SH-SY5Y (cell line): ENCODE measurements around the gene ALDH1A3.

Experiments used
- GATA2 ChIP-seq: IDR thresholded peaks from 2 replicates; pipeline ENCODE4 v1.6.1; 2011; ENCODE audit warnings: mild to moderate bottlenecking, low read depth, low read length
- GATA3 ChIP-seq: IDR thresholded peaks from 2 replicates; pipeline ENCODE4 v1.6.1; 2011; ENCODE audit warnings: low read depth, mild to moderate bottlenecking, low read length, moderate library complexity

- TF ChIP-seq GATA3: no peak
- no peak for TF ChIP-seq GATA2
Observed at GRCh38 chr15:100940767-100941379, 61.2 kb downstream of the ALDH1A3 start.
